ENCODE measurements around the gene TMEM184A. TPM values are rescaled to one million over a fixed set of nuclear protein-coding genes. Genes with fewer than 3 reads are reported as not detected.

Gene TMEM184A
- total RNA-seq, 4 donors from 2014 or later = 0.55 to 3.3 (median 1.3) TPM

- intact Hi-C loops (cut with DNase I; ENCODE audit: low total_unique reads) = no loop called here
- Histone ChIP-seq H3K27ac (peak overlapping the region in 1 of 4 donors; percentile 21), H3K4me3 (no peak overlapping the region), H3K27me3 (no peaks in the 10 kb centered on the region), H3K36me3 (peaks cover 0 to 53% of the 10 kb centered on the region in 2 donors), H3K4me1 (peaks cover 19 to 27% of the 10 kb centered on the region in 2 donors), H3K9me3 (no peaks in the 10 kb centered on the region)
- TF ChIP-seq, protein P1, sequence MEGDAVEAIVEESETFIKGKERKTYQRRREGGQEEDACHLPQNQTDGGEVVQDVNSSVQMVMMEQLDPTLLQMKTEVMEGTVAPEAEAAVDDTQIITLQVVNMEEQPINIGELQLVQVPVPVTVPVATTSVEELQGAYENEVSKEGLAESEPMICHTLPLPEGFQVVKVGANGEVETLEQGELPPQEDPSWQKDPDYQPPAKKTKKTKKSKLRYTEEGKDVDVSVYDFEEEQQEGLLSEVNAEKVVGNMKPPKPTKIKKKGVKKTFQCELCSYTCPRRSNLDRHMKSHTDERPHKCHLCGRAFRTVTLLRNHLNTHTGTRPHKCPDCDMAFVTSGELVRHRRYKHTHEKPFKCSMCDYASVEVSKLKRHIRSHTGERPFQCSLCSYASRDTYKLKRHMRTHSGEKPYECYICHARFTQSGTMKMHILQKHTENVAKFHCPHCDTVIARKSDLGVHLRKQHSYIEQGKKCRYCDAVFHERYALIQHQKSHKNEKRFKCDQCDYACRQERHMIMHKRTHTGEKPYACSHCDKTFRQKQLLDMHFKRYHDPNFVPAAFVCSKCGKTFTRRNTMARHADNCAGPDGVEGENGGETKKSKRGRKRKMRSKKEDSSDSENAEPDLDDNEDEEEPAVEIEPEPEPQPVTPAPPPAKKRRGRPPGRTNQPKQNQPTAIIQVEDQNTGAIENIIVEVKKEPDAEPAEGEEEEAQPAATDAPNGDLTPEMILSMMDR (IDR thresholded peaks at IDR 0.05 in 4 of 5, conservative IDR thresholded peaks at IDR 0.05 in 1 of 5) = no peak
- TF ChIP-seq POLR2A (IDR thresholded peaks at IDR 0.05) = no peak
- ATAC-seq (no peak), DNase-seq (no peak)
- in situ Hi-C loops (cut with MboI; ENCODE audit: low sequenced_read_pairs in 4 of 4) = no loop called here
Measured at GRCh38 chr7:1541431-1542162, 14.4 kb downstream of the TMEM184A start.

DNA sequence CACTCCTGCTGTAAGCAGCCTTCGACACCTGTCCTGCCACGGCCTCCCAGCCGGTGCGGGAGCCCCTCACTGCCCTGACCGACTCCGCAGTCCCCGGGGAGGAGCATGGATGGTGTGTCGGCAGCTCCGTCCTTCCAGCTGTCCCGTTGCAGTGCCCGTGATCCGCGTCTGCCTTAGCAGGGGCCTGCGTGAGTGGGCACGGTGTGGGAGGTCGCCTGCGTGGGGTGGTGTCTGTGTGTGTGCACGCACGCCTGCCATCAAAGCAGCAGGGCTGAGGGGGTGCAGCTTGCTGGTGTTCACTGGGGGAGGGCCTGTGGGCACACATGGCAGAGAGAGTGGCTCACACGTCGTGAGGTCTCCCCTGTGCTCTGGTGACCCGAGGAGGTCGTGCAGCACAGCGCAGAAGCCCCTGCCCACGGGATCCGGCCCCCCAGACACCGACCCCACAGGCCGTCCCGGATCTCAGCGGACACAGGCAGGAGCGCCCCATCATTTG is 15.2 kb downstream of the TMEM184A start:
- Histone ChIP-seq H3K4me1 (peaks cover 27 to 30% of the 10 kb centered on the region in 2 donors), H3K36me3 (peaks cover 0 to 53% of the 10 kb centered on the region in 2 donors), H3K9me3 (no peaks in the 10 kb centered on the region), H3K4me3 (no peak overlapping the region), H3K27me3 (no peaks in the 10 kb centered on the region), H3K27ac (peak overlapping the region in 1 of 4 donors; percentile 4)
- in situ Hi-C loops (cut with MboI; ENCODE audit: low sequenced_read_pairs in 4 of 4) = no loop called here
- DNase-seq (no peak), ATAC-seq (no peak)
- intact Hi-C loops (cut with DNase I; ENCODE audit: low total_unique reads) = no loop called here
- no peak for TF ChIP-seq POLR2A (IDR thresholded peaks at IDR 0.05)
- TF ChIP-seq, protein P1 (IDR thresholded peaks at IDR 0.05 in 4 of 5, conservative IDR thresholded peaks at IDR 0.05 in 1 of 5) = no peak

DNA sequence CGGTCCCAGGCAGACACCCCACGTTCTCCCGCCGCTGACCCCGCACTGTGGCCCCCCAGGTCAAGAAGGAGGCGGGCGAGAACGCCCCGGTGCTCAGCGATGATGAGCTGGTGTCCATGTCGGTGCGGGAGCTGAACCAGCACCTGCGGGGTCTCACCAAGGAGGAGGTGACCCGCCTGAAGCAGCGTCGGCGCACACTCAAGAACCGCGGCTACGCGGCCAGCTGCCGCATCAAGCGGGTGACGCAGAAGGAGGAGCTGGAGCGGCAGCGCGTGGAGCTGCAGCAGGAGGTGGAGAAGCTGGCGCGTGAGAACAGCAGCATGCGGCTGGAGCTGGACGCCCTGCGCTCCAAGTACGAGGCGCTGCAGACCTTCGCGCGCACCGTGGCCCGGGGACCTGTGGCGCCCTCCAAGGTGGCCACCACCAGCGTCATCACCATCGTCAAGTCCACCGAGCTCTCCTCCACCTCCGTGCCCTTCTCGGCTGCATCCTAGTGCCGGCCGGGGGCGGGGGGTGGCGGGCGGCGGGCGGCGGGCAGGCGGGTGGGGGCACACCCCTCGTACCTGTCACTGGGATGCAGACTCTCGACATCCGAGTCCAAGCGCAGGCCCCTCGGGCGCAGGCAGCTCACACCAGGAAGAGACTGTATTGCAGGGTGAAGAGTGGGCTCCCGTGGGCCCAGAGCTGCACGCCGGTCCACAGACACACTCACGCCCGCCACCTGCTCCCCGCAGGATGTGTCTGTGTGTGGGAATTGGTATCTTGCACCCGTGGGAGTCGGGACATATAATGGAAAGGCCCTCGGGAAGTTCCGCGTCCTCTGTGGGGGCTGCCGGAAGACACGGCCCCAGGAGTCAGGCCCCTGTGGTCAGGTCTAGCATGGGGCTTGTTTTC is 15.9 kb downstream of the TMEM184A start:
- no peaks in the 10 kb centered on the region for H3K9me3 ChIP-seq
- peaks cover 0 to 53% of the 10 kb centered on the region in 2 donors for H3K36me3 ChIP-seq
- ATAC-seq (no peak), DNase-seq (no peak)
- peaks cover 32 to 37% of the 10 kb centered on the region in 2 donors for H3K4me1 ChIP-seq
- intact Hi-C loops (cut with DNase I; ENCODE audit: low total_unique reads) = loop anchor here (10.0 kb wide), 1 partner anchor 495 kb away; the partner anchor contains the start of gene GPR146
- TF ChIP-seq POLR2A (IDR thresholded peaks at IDR 0.05) = no peak
- TF ChIP-seq, protein P1 (IDR thresholded peaks at IDR 0.05 in 4 of 5, conservative IDR thresholded peaks at IDR 0.05 in 1 of 5) = no peak
- in situ Hi-C loops (cut with MboI; ENCODE audit: low sequenced_read_pairs in 4 of 4) = no loop called here
- H3K4me3 ChIP-seq = no peak overlapping the region
- peak overlapping the region; percentile 11 to 100 (median 98) for H3K27ac ChIP-seq
- H3K27me3 ChIP-seq = no peaks in the 10 kb centered on the region

GRCh38 chr7:1539181-1539881 is 16.7 kb downstream of the TMEM184A start:
- no peak for DNase-seq
- no peak for ATAC-seq
- in situ Hi-C loops (cut with MboI; ENCODE audit: low sequenced_read_pairs in 4 of 4) = no loop called here
- no peaks in the 10 kb centered on the region for H3K27me3 ChIP-seq
- H3K9me3 ChIP-seq = no peaks in the 10 kb centered on the region
- H3K36me3 ChIP-seq = peaks cover 0 to 53% of the 10 kb centered on the region in 2 donors
- intact Hi-C loops (cut with DNase I; ENCODE audit: low total_unique reads) = loop anchor here (10.0 kb wide), 1 partner anchor 495 kb away; the partner anchor contains the start of gene GPR146
- H3K4me1 ChIP-seq = peaks cover 37 to 43% of the 10 kb centered on the region in 2 donors
- TF ChIP-seq, protein P1 (IDR thresholded peaks at IDR 0.05 in 4 of 5, conservative IDR thresholded peaks at IDR 0.05 in 1 of 5) = no peak
- TF ChIP-seq POLR2A (IDR thresholded peaks at IDR 0.05) = no peak
- H3K4me3 ChIP-seq = no peak overlapping the region
- peak overlapping the region; percentile 98 to 100 (median 99) for H3K27ac ChIP-seq
